DMS153 treated with DMSO at 0.1 percent for 48 hours (cell line): ENCODE measurements around the gene OSGEP.

ENCODE experiments used
- DNase-seq: peaks from one replicate; lab custom pipeline; 2025; ENCODE audit not compliant: unreplicated experiment; lab: John Stamatoyannopoulos, UW

OSGEP gene

GRCh38 chr14:20400589-20400964 lies 54.0 kb downstream of the OSGEP start:
- DNase-seq: no peak

GRCh38 chr14:20397511-20397910 lies 57.1 kb downstream of the OSGEP start:
- no peak for DNase-seq
